Liver (tissue), 3 donors: ENCODE measurements around the gene MYMK.

Experiments
- CTCF ChIP-seq: fragments of 150-350 bp; IDR thresholded peaks from 2 replicates; pipeline ENCODE4 v1.5.1; 2017; ENCODE audit warnings: improper control_type of control experiment, low read depth, low read length; ENCODE audit not compliant: missing input control
- EGR1 ChIP-seq, 2 donors: IDR thresholded peaks; 2 replicates each; pipeline ENCODE4 v1.6.1; 2016 to 2018; ENCODE audit warnings: antibody characterized with exemption in 2 of 2, low read depth in 2 of 2
- HNF4A ChIP-seq, 2 donors: conservative IDR thresholded peaks; 2 replicates each; pipeline ENCODE4 v1.6.1; 2016; ENCODE audit warnings: antibody characterized with exemption in 2 of 2, mild to moderate bottlenecking in 2 of 2
- JUND ChIP-seq, 2 donors: IDR thresholded peaks; 2 replicates each; pipeline ENCODE4 v1.6.1; 2016; ENCODE audit warnings: antibody characterized with exemption in 2 of 2
- MAX ChIP-seq: IDR thresholded peaks from 2 replicates; pipeline ENCODE4 v1.6.1; 2016; ENCODE audit warnings: antibody characterized with exemption
- NR2F2 ChIP-seq: IDR thresholded peaks from 2 replicates; pipeline ENCODE4 v1.6.1; 2016; ENCODE audit warnings: antibody characterized with exemption
- RAD21 ChIP-seq, 2 donors: IDR thresholded peaks; 2 replicates each; pipeline ENCODE4 v1.6.1; 2016; ENCODE audit warnings: antibody characterized with exemption in 2 of 2, mild to moderate bottlenecking in 2 of 2
- REST ChIP-seq: IDR thresholded peaks from 2 replicates; pipeline ENCODE4 v1.6.1; 2016; ENCODE audit warnings: antibody characterized with exemption, mild to moderate bottlenecking
- RXRA ChIP-seq, 2 donors: IDR thresholded peaks; 2 replicates each; pipeline ENCODE4 v1.6.1; 2017 to 2018; ENCODE audit warnings: antibody characterized with exemption in 2 of 2, mild to moderate bottlenecking in 1 of 2
- TAF1 ChIP-seq: conservative IDR thresholded peaks from 2 replicates; pipeline ENCODE4 v1.6.1; 2016; ENCODE audit warnings: antibody characterized with exemption, mild to moderate bottlenecking
- YY1 ChIP-seq: IDR thresholded peaks from 2 replicates; pipeline ENCODE4 v1.6.1; 2016; ENCODE audit warnings: antibody characterized with exemption, mild to moderate bottlenecking
- TF ChIP-seq, protein P1 (sequence below): IDR thresholded peaks from 2 replicates; pipeline ENCODE4 v1.6.1; 2016; ENCODE audit warnings: antibody characterized with exemption
- donor health status: healthy.
- donor health status: healthy.

DNA sequence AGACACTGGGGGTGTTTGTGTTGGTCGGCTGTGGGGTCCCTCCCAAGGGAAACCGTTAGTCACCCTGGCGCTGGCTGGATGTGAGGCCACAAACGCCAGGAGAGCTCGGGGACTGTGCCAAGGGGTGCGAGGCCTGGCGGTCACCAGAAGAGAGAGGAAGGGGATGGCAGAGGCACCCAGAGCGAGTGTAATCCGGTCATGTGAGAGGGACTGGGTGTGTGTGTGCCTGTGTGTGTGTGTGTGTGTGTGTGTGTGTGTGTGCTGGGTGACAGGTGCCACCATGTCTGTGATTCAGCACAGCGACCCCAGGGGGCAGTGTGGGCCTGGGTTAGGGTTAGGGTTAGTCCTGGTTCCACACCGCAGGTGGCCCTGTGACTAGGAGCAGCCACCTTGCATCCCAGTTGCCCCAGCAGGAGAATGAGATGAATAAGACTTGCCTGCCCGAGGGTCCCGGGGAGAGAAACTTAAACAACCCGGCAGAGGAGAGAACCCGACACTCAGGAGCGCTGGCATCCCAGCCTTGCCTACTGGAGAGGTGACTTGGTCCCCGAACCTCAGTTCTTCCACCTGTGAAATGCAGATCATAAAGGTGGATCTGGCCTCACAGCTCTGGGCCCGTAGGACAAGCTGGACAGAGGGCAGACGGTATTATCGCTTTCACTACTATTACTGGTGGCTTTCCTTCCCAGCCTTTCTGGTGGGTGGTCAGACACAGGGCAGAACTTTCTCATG, 8.3 kb upstream of the MYMK start:
- no peak for TF ChIP-seq JUND (IDR thresholded peaks at IDR 0.05)
- TF ChIP-seq, protein P1, sequence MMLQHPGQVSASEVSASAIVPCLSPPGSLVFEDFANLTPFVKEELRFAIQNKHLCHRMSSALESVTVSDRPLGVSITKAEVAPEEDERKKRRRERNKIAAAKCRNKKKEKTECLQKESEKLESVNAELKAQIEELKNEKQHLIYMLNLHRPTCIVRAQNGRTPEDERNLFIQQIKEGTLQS: no peak
- TF ChIP-seq CTCF: peak; percentile 56
- TF ChIP-seq EGR1 (IDR thresholded peaks at IDR 0.05; ENCODE audit: low read depth in 2 of 2): no peak
- no peak for TF ChIP-seq RXRA (IDR thresholded peaks at IDR 0.05)
- TF ChIP-seq REST: no peak
- no peak for TF ChIP-seq TAF1
- TF ChIP-seq MAX: no peak
- TF ChIP-seq HNF4A (conservative IDR thresholded peaks at IDR 0.05): peak in 1 of 2 donors; percentile 22
- TF ChIP-seq NR2F2: peak; percentile 24
- TF ChIP-seq RAD21 (IDR thresholded peaks at IDR 0.05): peak; percentile 81 to 86
- TF ChIP-seq YY1: no peak
